Fibroblast of lung (primary cell): Measurements from ENCODE around the gene NTRK2. TPM values are rescaled to one million over a fixed set of nuclear protein-coding genes. Genes with fewer than 3 reads are reported as not detected.

Experiments used
- DNase-seq, 2 donors: peaks; one replicate each; pipeline versions ENCODE4 v3.0.0 to v3.0.0-alpha.2; 2010; ENCODE audit warnings: low read depth in 2 of 2
- H2AFZ ChIP-seq: 2 replicates; pipeline ENCODE4 v1.5.1; 2012; ENCODE audit warnings: low read length, control low read depth, inconsistent platforms
- H3K27ac ChIP-seq: 2 replicates; pipeline ENCODE4 v1.5.1; 2011; ENCODE audit warnings: low read length, control low read depth; ENCODE audit not compliant: insufficient read depth
- H3K27me3 ChIP-seq: 2 replicates; pipeline ENCODE4 v1.5.1; 2011; ENCODE audit warnings: mild to moderate bottlenecking, low read length; ENCODE audit not compliant: control insufficient read depth, insufficient read depth
- H3K36me3 ChIP-seq: 2 replicates; pipeline ENCODE4 v1.5.1; 2011; ENCODE audit warnings: low read length; ENCODE audit not compliant: control insufficient read depth, insufficient read depth
- H3K4me1 ChIP-seq: 2 replicates; pipeline ENCODE4 v1.5.1; 2011; ENCODE audit warnings: low read length; ENCODE audit not compliant: control insufficient read depth, insufficient read depth; ENCODE audit errors: extremely low read depth
- H3K4me2 ChIP-seq: 2 replicates; pipeline ENCODE4 v1.5.1; 2011; ENCODE audit warnings: low read length, control low read depth; ENCODE audit not compliant: insufficient read depth; ENCODE audit errors: extremely low read depth
- H3K4me3 ChIP-seq, 4 experiments: fragments of 200-600 bp in 1 of 4; sonication (generic) in 1 of 4; replicated peaks in 1 of 4; 2 replicates each; pipeline ENCODE4 v1.5.1; 2011 to 2016; ENCODE audit warnings: low read length in 4 of 4, low read depth in 3 of 4, mild to moderate bottlenecking in 3 of 4, control low read depth in 2 of 4, inconsistent platforms in 1 of 4, mixed read lengths in 1 of 4; ENCODE audit not compliant: insufficient read depth in 1 of 4; ENCODE audit errors: control extremely low read depth in 1 of 4
- H3K79me2 ChIP-seq: 2 replicates; pipeline ENCODE4 v1.5.1; 2012; ENCODE audit warnings: mild to moderate bottlenecking, low read length, inconsistent platforms; ENCODE audit not compliant: control insufficient read depth, insufficient read depth
- H3K9ac ChIP-seq: 2 replicates; pipeline ENCODE4 v1.5.1; 2011; ENCODE audit warnings: mild to moderate bottlenecking, low read length, control low read depth; ENCODE audit not compliant: insufficient read depth
- H3K9me3 ChIP-seq: 2 replicates; pipeline ENCODE4 v1.5.1; 2012; ENCODE audit warnings: low read depth, low read length; ENCODE audit not compliant: control insufficient read depth, insufficient read depth
- H4K20me1 ChIP-seq: 2 replicates; pipeline ENCODE4 v1.5.1; 2011; ENCODE audit warnings: low read length; ENCODE audit not compliant: control insufficient read depth, insufficient read depth; ENCODE audit errors: extremely low read depth
- CTCF ChIP-seq, 2 donors: IDR thresholded peaks in 1 of 2; conservative IDR thresholded peaks in 1 of 2; 1 replicate in 1 of 2; 2 replicates in 1 of 2; pipeline ENCODE4 v1.5.1; 2011 to 2012; ENCODE audit warnings: low read length in 2 of 2, control low read depth in 1 of 2, inconsistent platforms in 1 of 2, low read depth in 1 of 2, mild to moderate bottlenecking in 1 of 2
- EZH2 ChIP-seq: IDR thresholded peaks from 2 replicates; pipeline ENCODE4 v1.5.1; 2012; ENCODE audit warnings: low read length, control low read depth, mild to moderate bottlenecking; ENCODE audit errors: missing control alignments
- polyA plus RNA-seq, 2 donors: library from polyadenylated mRNA; depleted of rRNA in 1 of 2; stranded (reverse) in 1 of 2; unstranded in 1 of 2; fragments of >200 nt; gene quantifications; 2 replicates each; pipeline ENCODE4 v1.2.1, GENCODE V29; 2011 to 2012; ENCODE audit warnings: missing spikeins in 1 of 2
- total RNA-seq: library from RNA; depleted of rRNA; stranded (reverse); fragments of >200 nt; gene quantifications from 2 replicates; pipeline ENCODE4 v1.2.1, GENCODE V29; 2014

The NTRK2 gene
- total and polyA plus RNA-seq, 2 donors (not counting 1 experiment from before 2014, with no cell fraction given), result 0.66 to 1.1 TPM

GRCh38 chr9:84772511-84772910 is 103.0 kb downstream of the NTRK2 start:
- Histone ChIP-seq H3K4me3 (no peak overlapping the region), H3K4me2 (no peak overlapping the region), H3K9ac (no peak overlapping the region), H3K27ac (no peak overlapping the region), H4K20me1 (no peaks in the 10 kb centered on the region), H3K4me1 (peaks cover 10% of the 10 kb centered on the region), H2AFZ (peak overlapping the region; percentile 36), H3K36me3 (no peaks in the 10 kb centered on the region), H3K9me3 (no peaks in the 10 kb centered on the region), H3K27me3 (no peaks in the 10 kb centered on the region), H3K79me2 (no peaks in the 10 kb centered on the region)
- TF ChIP-seq EZH2 (no peak), CTCF (conservative IDR thresholded peaks at IDR 0.05 in 1 of 2, IDR thresholded peaks at IDR 0.05 in 1 of 2; ENCODE audit: low read depth in 1 of 2, low read length in 2 of 2) (no peak)
- DNase-seq, result peak in 1 of 2 donors; percentile 42

- H3K9ac ChIP-seq, result no peak overlapping the region
- TF ChIP-seq CTCF (conservative IDR thresholded peaks at IDR 0.05 in 1 of 2, IDR thresholded peaks at IDR 0.05 in 1 of 2; ENCODE audit: low read depth in 1 of 2, low read length in 2 of 2), result no peak
Observed at GRCh38 chr9:84773022-84773421, 103.5 kb downstream of the NTRK2 start.

GRCh38 chr9:84775056-84775643 is 105.6 kb downstream of the NTRK2 start:
- H3K79me2 ChIP-seq, result no peaks in the 10 kb centered on the region
- no peaks in the 10 kb centered on the region for H3K9me3 ChIP-seq
- peaks cover 10% of the 10 kb centered on the region for H3K4me1 ChIP-seq
- H3K9ac ChIP-seq, result no peak overlapping the region
- TF ChIP-seq EZH2, result no peak
- TF ChIP-seq CTCF (conservative IDR thresholded peaks at IDR 0.05 in 1 of 2, IDR thresholded peaks at IDR 0.05 in 1 of 2; ENCODE audit: low read depth in 1 of 2, low read length in 2 of 2), result no peak
- no peak overlapping the region for H3K4me2 ChIP-seq
- no peak overlapping the region for H2AFZ ChIP-seq
- H3K4me3 ChIP-seq, result no peak overlapping the region
- no peaks in the 10 kb centered on the region for H4K20me1 ChIP-seq
- no peaks in the 10 kb centered on the region for H3K27me3 ChIP-seq
- H3K27ac ChIP-seq, result no peak overlapping the region
- no peaks in the 10 kb centered on the region for H3K36me3 ChIP-seq
- no peak for DNase-seq

More at GRCh38 chr9:84773022-84773421, 103.5 kb downstream of the NTRK2 start:
- H3K27me3 ChIP-seq, result no peaks in the 10 kb centered on the region
- H3K27ac ChIP-seq, result no peak overlapping the region
- H3K4me3 ChIP-seq, result no peak overlapping the region
- no peaks in the 10 kb centered on the region for H3K9me3 ChIP-seq
- H3K79me2 ChIP-seq, result no peaks in the 10 kb centered on the region
- peak; percentile 19 to 84 for DNase-seq
- no peak overlapping the region for H2AFZ ChIP-seq
- no peaks in the 10 kb centered on the region for H3K36me3 ChIP-seq
- H4K20me1 ChIP-seq, result no peaks in the 10 kb centered on the region
- H3K4me2 ChIP-seq, result no peak overlapping the region
- H3K4me1 ChIP-seq, result peaks cover 10% of the 10 kb centered on the region
